CD4-positive, alpha-beta memory T cell (primary cell): ENCODE data around the gene NMUR2. TPM values are rescaled to one million over a fixed set of nuclear protein-coding genes. Genes with fewer than 3 reads are reported as not detected.
A peak's percentile ranks its signal among the peaks of the same experiment; 100 is the strongest.

Experiments used
- CTCF ChIA-PET: fragments of 350-600 bp; sonication (Branson Sonifier 250); formaldehyde crosslinking; loops from one replicate; lab custom pipeline; 2021; ENCODE audit warnings: inconsistent platforms; ENCODE audit not compliant: partially characterized antibody; lab: Charles Lee
- POLR2A ChIA-PET: fragments of 350-600 bp; sonication (Branson Sonifier 250); formaldehyde crosslinking; loops from one replicate; lab custom pipeline; 2021; ENCODE audit not compliant: partially characterized antibody; lab: Charles Lee
- DNase-seq, 5 donors: peaks; one replicate each; pipeline versions ENCODE4 v3.0.0 to v3.0.0-alpha.2; 2020 to 2022; ENCODE audit warnings: mixed read lengths in 1 of 5
- H3K27ac ChIP-seq: one replicate; pipeline ENCODE4 v1.7.0; 2013; ENCODE audit warnings: low read depth, low read length
- H3K27me3 ChIP-seq: 2 replicates; pipeline ENCODE4 v1.7.0; 2013; ENCODE audit warnings: mild to moderate bottlenecking, low read length, moderate library complexity; ENCODE audit not compliant: insufficient read depth
- H3K36me3 ChIP-seq: 2 replicates; pipeline ENCODE4 v1.7.0; 2013; ENCODE audit warnings: mild to moderate bottlenecking, low read length, moderate library complexity; ENCODE audit not compliant: insufficient read depth
- H3K4me1 ChIP-seq: 2 replicates; pipeline ENCODE4 v1.7.0; 2013; ENCODE audit warnings: mild to moderate bottlenecking, low read length, moderate library complexity; ENCODE audit not compliant: insufficient read depth
- H3K4me3 ChIP-seq, 2 donors: one replicate each; pipeline ENCODE4 v1.7.0; 2013; ENCODE audit warnings: low read length in 2 of 2, mild to moderate bottlenecking in 1 of 2
- H3K9me3 ChIP-seq, 2 donors: one replicate each; pipeline ENCODE4 v1.7.0; 2013; ENCODE audit warnings: low read length in 2 of 2, control low read depth in 1 of 2; ENCODE audit not compliant: control insufficient read depth in 1 of 2
- H3K27ac Mint-ChIP-seq, 7 donors: one replicate each; pipeline ENCODE4 v1.8.0; 2020 to 2021; ENCODE audit warnings: mixed read lengths in 7 of 7, mild to moderate bottlenecking in 6 of 7, inconsistent platforms in 3 of 7, moderate library complexity in 3 of 7
- H3K27me3 Mint-ChIP-seq, 2 donors: one replicate each; pipeline ENCODE4 v1.8.0; 2020 to 2021; ENCODE audit warnings: mixed read lengths in 2 of 2
- H3K36me3 Mint-ChIP-seq, 2 donors: one replicate each; pipeline ENCODE4 v1.8.0; 2020 to 2021; ENCODE audit warnings: mixed read lengths in 2 of 2, inconsistent platforms in 1 of 2, mild to moderate bottlenecking in 1 of 2
- H3K4me1 Mint-ChIP-seq, 4 donors: one replicate each; pipeline ENCODE4 v1.8.0; 2020 to 2021; ENCODE audit warnings: mixed read lengths in 4 of 4, mild to moderate bottlenecking in 1 of 4
- H3K4me3 Mint-ChIP-seq, 8 donors: one replicate each; pipeline ENCODE4 v1.8.0; 2020 to 2021; ENCODE audit warnings: mixed read lengths in 8 of 8, mild to moderate bottlenecking in 7 of 8, moderate library complexity in 6 of 8, inconsistent platforms in 3 of 8
- H3K9me3 Mint-ChIP-seq, 8 donors: one replicate each; pipeline ENCODE4 v1.8.0; 2020 to 2021; ENCODE audit warnings: mixed read lengths in 8 of 8, mild to moderate bottlenecking in 5 of 8, inconsistent platforms in 3 of 8, moderate library complexity in 1 of 8
- intact Hi-C: fragments of 100-400 bp; cut with micrococcal nuclease; formaldehyde crosslinking; loops from one replicate; pipeline ENCODE4 v1.15.1; 2023
- polyA plus RNA-seq, 2 donors: library from polyadenylated mRNA; unstranded; fragments of 300-500 nt; fragmentation: Illumina TruSeq; gene quantifications; one replicate each; pipeline ENCODE4 v1.2.3, GENCODE V29; 2021
- total RNA-seq, 2 experiments: library from RNA; stranded (reverse); gene quantifications; one replicate each; pipeline ENCODE4 v1.2.3, GENCODE V29; 2021

NMUR2 gene
- total and polyA plus RNA-seq, 4 experiments from 2014 or later = not detected

DNA sequence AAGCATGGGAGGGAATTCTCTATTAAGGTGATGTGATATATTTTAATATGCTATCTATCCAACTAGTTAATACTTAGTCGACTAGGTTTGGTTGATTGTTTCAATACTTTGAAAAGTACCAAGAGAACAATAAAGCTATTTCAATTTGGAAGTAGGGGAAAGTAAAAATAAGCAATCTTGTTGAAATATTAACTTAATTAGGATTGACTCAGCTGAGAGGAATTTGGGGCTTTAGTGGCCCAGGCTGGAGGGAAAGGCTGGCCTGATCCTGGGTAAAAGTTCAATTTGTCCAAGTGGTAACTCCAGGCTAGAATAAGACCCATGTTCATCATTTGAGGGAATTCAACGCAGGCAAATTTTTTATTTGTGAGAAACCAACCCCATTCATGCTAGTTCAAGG is 48.6 kb downstream of the NMUR2 start:
- Histone ChIP-seq H3K4me3 (no peak overlapping the region), H3K4me1 (no peaks in the 10 kb centered on the region), H3K9me3 (no peaks in the 10 kb centered on the region), H3K27ac (no peak overlapping the region), H3K36me3 (no peaks in the 10 kb centered on the region), H3K27me3 (no peaks in the 10 kb centered on the region)
- Mint-ChIP-seq H3K4me3 (no peak overlapping the region), H3K36me3 (no peaks in the 10 kb centered on the region), H3K4me1 (no peaks in the 10 kb centered on the region), H3K9me3 (no peaks in the 10 kb centered on the region), H3K27me3 (peaks cover 0 to 1% of the 10 kb centered on the region in 2 donors), H3K27ac (no peak overlapping the region)
- CTCF ChIA-PET = no interaction called here
- no peak for DNase-seq
- POLR2A ChIA-PET = no interaction called here
- intact Hi-C loops = no loop called here

- ChIA-PET CTCF (no interaction called here), POLR2A (no interaction called here)
- Histone ChIP-seq H3K36me3 (no peaks in the 10 kb centered on the region), H3K9me3 (no peaks in the 10 kb centered on the region), H3K27me3 (no peaks in the 10 kb centered on the region), H3K27ac (no peak overlapping the region), H3K4me1 (no peaks in the 10 kb centered on the region), H3K4me3 (no peak overlapping the region)
- H3K27ac Mint-ChIP-seq = no peak overlapping the region
- no peak for DNase-seq
- no peak overlapping the region for H3K4me3 Mint-ChIP-seq
- no peaks in the 10 kb centered on the region for H3K4me1 Mint-ChIP-seq
- no peaks in the 10 kb centered on the region for H3K36me3 Mint-ChIP-seq
- intact Hi-C loops = no loop called here
- H3K9me3 Mint-ChIP-seq = no peaks in the 10 kb centered on the region
- H3K27me3 Mint-ChIP-seq = no peaks in the 10 kb centered on the region
These were observed 50.0 kb downstream of the NMUR2 start for GRCh38 chr5:152355061-152355460.

GRCh38 chr5:152353001-152353400 is 52.1 kb downstream of the NMUR2 start:
- no peaks in the 10 kb centered on the region for H3K9me3 Mint-ChIP-seq
- Histone ChIP-seq H3K27ac (no peak overlapping the region), H3K4me3 (no peak overlapping the region), H3K9me3 (no peaks in the 10 kb centered on the region), H3K4me1 (no peaks in the 10 kb centered on the region), H3K27me3 (no peaks in the 10 kb centered on the region), H3K36me3 (no peaks in the 10 kb centered on the region)
- no peaks in the 10 kb centered on the region for H3K4me1 Mint-ChIP-seq
- H3K27ac Mint-ChIP-seq = no peak overlapping the region
- no peak overlapping the region for H3K4me3 Mint-ChIP-seq
- ChIA-PET POLR2A (no interaction called here), CTCF (no interaction called here)
- H3K27me3 Mint-ChIP-seq = peaks cover 1 to 4% of the 10 kb centered on the region in 2 donors
- no peaks in the 10 kb centered on the region for H3K36me3 Mint-ChIP-seq
- intact Hi-C loops = no loop called here
- DNase-seq = no peak

DNA sequence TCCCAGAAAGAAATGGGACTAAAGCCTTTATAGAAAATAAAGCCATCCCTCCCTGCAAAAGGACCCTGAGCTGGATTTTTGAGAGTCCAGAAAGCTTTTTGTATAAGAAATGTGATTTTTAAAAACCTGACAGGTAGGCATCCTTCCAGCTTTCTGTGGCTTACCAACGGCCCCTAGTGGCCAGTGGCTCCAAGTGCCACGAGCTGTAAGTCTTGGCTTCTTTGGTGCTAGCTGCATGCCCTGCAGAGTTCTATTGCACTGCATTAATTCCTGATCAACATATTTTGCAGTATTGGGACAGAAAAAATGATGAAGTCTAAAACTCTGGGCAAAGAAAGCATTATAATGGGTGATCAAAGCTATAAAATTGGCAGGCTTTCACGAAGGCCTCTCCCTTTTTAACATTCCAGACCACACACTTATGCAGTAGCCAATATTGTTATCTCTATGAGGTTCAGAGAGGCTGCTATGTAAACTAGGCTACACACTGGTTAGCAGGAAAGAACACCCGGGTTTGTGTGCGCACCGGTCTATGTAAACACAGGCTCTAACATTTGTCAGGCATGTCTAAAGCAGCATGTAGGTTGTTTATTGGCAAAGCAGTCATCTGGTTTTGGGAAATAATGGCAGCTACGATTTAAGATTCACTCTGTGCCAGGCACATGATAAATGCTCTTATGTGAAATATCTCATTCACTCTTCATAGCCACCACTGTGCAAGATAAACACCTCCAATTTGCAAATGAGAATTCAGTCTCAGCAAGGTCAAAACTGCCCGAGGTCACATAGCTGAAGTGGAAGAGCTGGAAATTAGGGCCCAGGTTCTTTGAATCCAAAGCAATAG is 55.2 kb downstream of the NMUR2 start:
- H3K27me3 ChIP-seq = no peaks in the 10 kb centered on the region
- H3K27ac Mint-ChIP-seq = no peak overlapping the region
- H3K9me3 Mint-ChIP-seq = peaks cover 0 to 7% (median 4%) of the 10 kb centered on the region in 8 donors
- no peak overlapping the region for H3K4me3 ChIP-seq
- peak in 4 of 5 donors; percentile 12 to 30 (median 20) for DNase-seq
- no peak overlapping the region for H3K27ac ChIP-seq
- H3K36me3 Mint-ChIP-seq = no peaks in the 10 kb centered on the region
- no peak overlapping the region for H3K4me3 Mint-ChIP-seq
- peaks cover 3 to 8% of the 10 kb centered on the region in 2 donors for H3K27me3 Mint-ChIP-seq
- H3K36me3 ChIP-seq = no peaks in the 10 kb centered on the region
- H3K4me1 Mint-ChIP-seq = no peaks in the 10 kb centered on the region
- intact Hi-C loops = loop anchor here (2.0 to 5.0 kb wide), 2 partner anchors 208 to 903 kb away; partner anchors contain the start of gene SLC36A1
- CTCF ChIA-PET = interaction anchor here (0.8 to 5.2 kb wide), 17 partner anchors 13 to 691 kb away, joined by 3 to 67 read pairs (median 4); no protein-coding TSS in a partner anchor
- H3K4me1 ChIP-seq = no peaks in the 10 kb centered on the region
- no peaks in the 10 kb centered on the region for H3K9me3 ChIP-seq
- POLR2A ChIA-PET = no interaction called here
